Mesangial cell (primary cell): Measurements from ENCODE around the gene TAX1BP3. TPM values are rescaled to one million over a fixed set of nuclear protein-coding genes. Genes with fewer than 3 reads are reported as not detected.

Source experiments
- total RNA-seq: library from RNA; depleted of rRNA; stranded (reverse); fragments of >200 nt; gene quantifications from 2 replicates; pipeline ENCODE4 v1.2.3, GENCODE V29; 2015

Gene TAX1BP3, protein sequence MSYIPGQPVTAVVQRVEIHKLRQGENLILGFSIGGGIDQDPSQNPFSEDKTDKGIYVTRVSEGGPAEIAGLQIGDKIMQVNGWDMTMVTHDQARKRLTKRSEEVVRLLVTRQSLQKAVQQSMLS
- 451 and 479 TPM in 2 replicates for total RNA-seq

DNA sequence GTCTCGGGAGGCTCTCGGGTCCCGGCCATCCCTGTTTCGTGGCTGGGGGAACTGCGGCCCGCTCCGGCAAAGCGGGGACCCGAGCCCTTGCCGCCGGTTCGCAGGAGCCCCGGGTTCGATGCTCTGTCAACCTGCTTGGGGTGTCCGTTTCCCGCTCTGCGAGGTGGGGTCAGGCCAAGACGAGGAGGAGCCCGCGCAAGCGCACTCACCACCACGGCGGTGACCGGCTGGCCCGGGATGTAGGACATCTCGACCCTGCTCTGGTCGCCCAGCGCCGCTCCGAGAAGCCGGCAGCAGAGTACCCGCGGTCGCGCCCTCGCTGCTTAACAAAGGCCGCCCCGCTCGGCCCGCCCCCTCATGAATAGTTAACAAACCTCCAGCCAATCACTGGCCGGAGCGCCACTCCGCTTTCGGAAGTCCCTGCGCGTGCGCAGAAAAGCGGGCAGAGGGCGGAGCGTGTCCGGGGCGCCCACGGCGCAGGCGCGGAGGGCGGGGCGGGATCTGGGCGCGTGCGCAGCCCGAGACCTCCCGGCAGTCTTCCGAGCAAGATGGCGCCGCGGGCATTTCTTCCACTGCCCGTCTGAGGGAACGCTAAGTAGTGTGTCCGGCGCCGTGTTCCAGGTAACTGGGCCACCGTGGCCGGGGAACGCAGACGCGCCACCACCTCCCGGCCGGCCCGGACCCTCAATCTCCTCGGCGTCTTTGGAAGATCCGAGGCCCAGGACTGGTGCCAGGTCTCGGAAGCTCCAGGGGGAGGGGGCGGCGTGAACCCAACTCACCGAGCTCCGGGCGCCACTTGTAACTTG lies at the start of gene TAX1BP3, which contains the start of gene EMC6:
Gene TAX1BP3, minus strand, starts transcription at position 300 of the 806 bp plus-strand sequence. Its CDS starts 52 bp downstream, at position 248.
Gene EMC6, plus strand, starts transcription at position 534 of the 806 bp plus-strand sequence. CDS start 335 bp downstream, outside the sequence.

DNA sequence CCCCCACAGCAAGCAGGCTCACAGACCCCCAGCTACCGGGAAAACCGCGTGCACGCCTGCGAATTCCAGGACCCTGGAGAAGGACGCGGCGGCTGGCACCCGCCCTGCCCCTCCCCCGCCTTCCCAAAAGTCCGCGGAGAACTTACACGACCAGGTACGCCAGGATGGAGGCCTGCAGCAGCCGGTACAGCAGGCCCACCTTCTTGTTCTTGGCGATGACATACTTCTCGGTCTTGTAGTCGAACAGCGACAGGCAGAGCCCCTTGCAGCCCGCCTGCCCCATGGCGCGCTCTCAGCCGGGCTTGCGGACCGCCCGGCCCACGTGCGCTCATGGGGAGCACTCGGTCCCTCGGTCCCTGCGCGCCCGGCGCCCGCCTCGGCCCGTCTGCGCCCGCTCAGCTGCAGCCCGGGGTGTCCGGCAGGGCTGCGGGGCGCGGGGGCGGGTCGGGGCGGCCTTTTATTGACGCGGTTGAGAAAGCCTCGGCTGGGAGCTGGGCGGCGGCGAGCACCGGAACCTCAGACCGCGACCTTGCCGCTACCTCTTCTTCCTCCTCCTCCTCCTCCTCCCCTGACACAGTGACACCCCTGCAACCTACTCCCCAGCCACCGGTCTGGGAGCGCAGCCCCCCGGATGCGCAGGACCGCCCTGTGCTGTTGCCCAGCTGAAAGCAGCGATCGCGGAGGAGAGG lies 27.5 kb upstream of the TAX1BP3 start, which contains the start of gene P2RX5:
Gene P2RX5, minus strand, starts transcription at position 433 of the 689 bp plus-strand sequence. Its CDS starts 150 bp downstream, at position 283.

DNA sequence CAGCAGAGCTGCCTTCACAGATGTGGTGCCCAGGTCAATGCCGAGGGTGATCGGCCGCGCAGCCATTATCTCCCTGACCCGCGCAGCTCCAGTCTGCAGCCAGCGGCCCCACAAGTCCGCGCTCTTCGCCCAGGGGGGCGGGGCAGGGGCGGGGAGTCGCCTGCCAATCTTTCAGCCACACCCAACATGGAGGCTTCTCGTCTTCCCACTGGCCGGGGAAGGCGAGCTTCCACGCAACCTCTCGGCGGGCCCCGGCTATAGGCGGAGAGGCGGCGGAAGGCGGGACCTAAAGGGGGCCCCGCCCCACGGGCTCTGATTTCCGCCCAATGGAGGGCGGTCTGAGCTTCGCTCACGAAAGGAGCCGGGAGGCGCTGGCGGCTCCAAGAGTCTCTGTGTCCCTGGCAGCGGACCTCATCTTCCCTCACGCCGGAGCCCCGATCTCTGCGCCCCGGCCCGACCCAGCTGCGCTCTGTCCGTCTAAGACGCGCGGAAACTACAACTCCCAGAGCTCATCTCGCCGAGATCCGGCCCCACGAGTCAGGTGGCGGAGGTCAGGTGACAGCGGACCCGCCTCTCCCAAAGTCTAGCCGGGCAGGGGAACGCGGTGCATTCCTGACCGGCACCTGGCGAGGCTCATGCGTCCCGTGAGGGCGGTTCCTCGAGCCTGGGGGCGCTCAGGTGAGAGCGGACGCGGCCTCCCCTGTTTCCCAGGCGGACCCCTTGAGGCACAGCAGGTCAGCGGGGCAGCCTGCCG lies 32.0 kb downstream of the TAX1BP3 start, which contains the start of the genes CTNS and SHPK:
Gene CTNS, plus strand, starts transcription at position 607 of the 754 bp plus-strand sequence. CDS start 3,447 bp downstream, outside the sequence.
Gene SHPK, minus strand, starts transcription at position 97 of the 754 bp plus-strand sequence. Its CDS starts 31 bp downstream, at position 66.

Other genes with a start within 250 kb of the TAX1BP3 start
- gene OR1E2, start 234.7 kb downstream of the TAX1BP3 start, total RNA-seq = not detected in 2 replicates
- 0.38 TPM in 1 of 2 replicates, not detected in the other for gene SPATA22, start 196.8 kb downstream of the TAX1BP3 start, total RNA-seq
- gene ASPA, start 192.6 kb downstream of the TAX1BP3 start, total RNA-seq = not detected in 2 replicates
- gene TRPV3, start 110.8 kb downstream of the TAX1BP3 start, total RNA-seq = 0.65 and 0.89 TPM in 2 replicates
- 0.81 and 1.0 TPM in 2 replicates for gene TRPV1, start 59.2 kb downstream of the TAX1BP3 start, total RNA-seq
- 18.7 and 24.1 TPM in 2 replicates for gene SHPK, start 32.3 kb downstream of the TAX1BP3 start, total RNA-seq
- gene CTNS, start 31.8 kb downstream of the TAX1BP3 start, total RNA-seq = 21.0 and 37.0 TPM in 2 replicates
- 44.5 and 63.7 TPM in 2 replicates for gene EMC6, start 234 bp upstream of the TAX1BP3 start, total RNA-seq
- 9.1 and 13.2 TPM in 2 replicates for gene P2RX5, start 27.6 kb upstream of the TAX1BP3 start, total RNA-seq
- gene HASPIN, start 55.3 kb upstream of the TAX1BP3 start, total RNA-seq = 1.5 and 17.3 TPM in 2 replicates
- 11.3 and 32.9 TPM in 2 replicates for gene ITGAE, start 132.6 kb upstream of the TAX1BP3 start, total RNA-seq
- gene NCBP3, start 177.7 kb upstream of the TAX1BP3 start, total RNA-seq = 9.5 and 10.9 TPM in 2 replicates
- gene CAMKK1, start 224.5 kb upstream of the TAX1BP3 start, total RNA-seq = 10.1 and 12.8 TPM in 2 replicates
- under 0.01 TPM in 1 of 2 replicates, not detected in the other for gene P2RX1, start 247.9 kb upstream of the TAX1BP3 start, total RNA-seq